ENCODE measurements around the gene UGCG. TPM values are rescaled to one million over a fixed set of nuclear protein-coding genes. Genes with fewer than 3 reads are reported as not detected.
A peak's percentile ranks its signal among the peaks of the same experiment; 100 is the strongest.

The UGCG gene
- total and polyA plus RNA-seq, 2 donors (not counting 1 experiment from before 2014, with no cell fraction given): 143 to 260 TPM

DNA sequence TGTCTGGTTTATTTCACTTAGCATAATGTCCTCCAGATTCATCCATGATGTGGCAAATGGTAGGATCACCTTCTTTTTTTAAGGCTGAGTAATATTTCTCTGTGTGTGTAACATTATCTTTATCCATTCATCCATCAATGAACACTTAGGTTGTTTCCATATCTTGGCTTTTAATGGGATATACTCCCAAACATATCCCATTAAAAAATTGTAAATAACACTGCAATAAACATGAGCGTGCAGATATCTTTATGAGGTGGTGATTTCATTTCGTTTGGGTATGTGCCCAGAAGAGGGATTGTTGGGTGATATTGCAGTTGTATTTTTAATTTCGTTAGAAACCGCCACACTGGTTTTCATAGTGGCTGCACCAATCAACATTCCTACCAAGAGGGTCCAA is 36.2 kb upstream of the UGCG start:
- H3K36me3 ChIP-seq (ENCODE audit: control insufficient read depth, insufficient read depth, low read length): no peaks in the 10 kb centered on the region
- no peaks in the 10 kb centered on the region for H3K27me3 ChIP-seq (ENCODE audit: control insufficient read depth, insufficient read depth, low read length)
- no peak overlapping the region for H3K9ac ChIP-seq (ENCODE audit: insufficient read depth, low read length)
- no peak overlapping the region for H2AFZ ChIP-seq (ENCODE audit: low read length)
- H3K9me3 ChIP-seq (ENCODE audit: control insufficient read depth, insufficient read depth, low read depth, low read length): no peaks in the 10 kb centered on the region
- H3K4me3 ChIP-seq (replicated peaks in 1 of 4; ENCODE audit: control extremely low read depth in 1 of 4, insufficient read depth in 1 of 4, low read depth in 3 of 4, low read length in 4 of 4): no peak overlapping the region
- H4K20me1 ChIP-seq (ENCODE audit: control insufficient read depth, extremely low read depth, insufficient read depth, low read length): no peaks in the 10 kb centered on the region
- H3K4me2 ChIP-seq (ENCODE audit: extremely low read depth, insufficient read depth, low read length): no peak overlapping the region
- TF ChIP-seq EZH2 (IDR thresholded peaks at IDR 0.05; ENCODE audit: low read length, missing control alignments): no peak
- TF ChIP-seq, protein P1, sequence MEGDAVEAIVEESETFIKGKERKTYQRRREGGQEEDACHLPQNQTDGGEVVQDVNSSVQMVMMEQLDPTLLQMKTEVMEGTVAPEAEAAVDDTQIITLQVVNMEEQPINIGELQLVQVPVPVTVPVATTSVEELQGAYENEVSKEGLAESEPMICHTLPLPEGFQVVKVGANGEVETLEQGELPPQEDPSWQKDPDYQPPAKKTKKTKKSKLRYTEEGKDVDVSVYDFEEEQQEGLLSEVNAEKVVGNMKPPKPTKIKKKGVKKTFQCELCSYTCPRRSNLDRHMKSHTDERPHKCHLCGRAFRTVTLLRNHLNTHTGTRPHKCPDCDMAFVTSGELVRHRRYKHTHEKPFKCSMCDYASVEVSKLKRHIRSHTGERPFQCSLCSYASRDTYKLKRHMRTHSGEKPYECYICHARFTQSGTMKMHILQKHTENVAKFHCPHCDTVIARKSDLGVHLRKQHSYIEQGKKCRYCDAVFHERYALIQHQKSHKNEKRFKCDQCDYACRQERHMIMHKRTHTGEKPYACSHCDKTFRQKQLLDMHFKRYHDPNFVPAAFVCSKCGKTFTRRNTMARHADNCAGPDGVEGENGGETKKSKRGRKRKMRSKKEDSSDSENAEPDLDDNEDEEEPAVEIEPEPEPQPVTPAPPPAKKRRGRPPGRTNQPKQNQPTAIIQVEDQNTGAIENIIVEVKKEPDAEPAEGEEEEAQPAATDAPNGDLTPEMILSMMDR (conservative IDR thresholded peaks at IDR 0.05 in 1 of 2, IDR thresholded peaks at IDR 0.05 in 1 of 2; ENCODE audit: low read depth in 1 of 2, low read length in 2 of 2): no peak
- no peaks in the 10 kb centered on the region for H3K4me1 ChIP-seq (ENCODE audit: control insufficient read depth, extremely low read depth, insufficient read depth, low read length)
- DNase-seq (ENCODE audit: low read depth in 2 of 2): no peak
- H3K79me2 ChIP-seq (ENCODE audit: control insufficient read depth, insufficient read depth, low read length): no peaks in the 10 kb centered on the region
- H3K27ac ChIP-seq (ENCODE audit: insufficient read depth, low read length): no peak overlapping the region

DNA sequence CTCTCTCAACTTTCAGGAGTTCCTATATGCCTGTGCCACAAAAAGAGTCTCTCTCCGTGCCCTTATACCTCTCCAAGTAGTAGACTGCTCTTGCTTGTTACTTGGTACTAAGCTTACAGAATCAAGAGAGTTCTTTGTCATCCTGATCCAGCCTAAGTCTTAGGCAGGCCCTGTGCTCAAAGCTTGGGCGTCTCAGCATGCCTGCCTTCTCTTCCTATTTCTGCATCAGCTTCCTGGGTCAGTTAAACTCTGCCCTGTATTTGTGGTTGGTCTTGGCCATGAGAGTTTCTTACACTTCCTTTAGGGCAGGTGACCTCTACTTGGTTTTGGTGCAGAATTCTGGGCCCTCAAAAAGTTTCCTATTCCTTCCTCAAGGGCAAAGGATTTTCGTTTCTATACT is 33.0 kb upstream of the UGCG start:
- Histone ChIP-seq H3K4me1 (ENCODE audit: control insufficient read depth, extremely low read depth, insufficient read depth, low read length) (no peaks in the 10 kb centered on the region), H4K20me1 (ENCODE audit: control insufficient read depth, extremely low read depth, insufficient read depth, low read length) (no peaks in the 10 kb centered on the region), H3K9ac (ENCODE audit: insufficient read depth, low read length) (no peak overlapping the region), H3K36me3 (ENCODE audit: control insufficient read depth, insufficient read depth, low read length) (no peaks in the 10 kb centered on the region), H3K79me2 (ENCODE audit: control insufficient read depth, insufficient read depth, low read length) (no peaks in the 10 kb centered on the region), H3K27me3 (ENCODE audit: control insufficient read depth, insufficient read depth, low read length) (no peaks in the 10 kb centered on the region), H2AFZ (ENCODE audit: low read length) (no peak overlapping the region), H3K27ac (ENCODE audit: insufficient read depth, low read length) (no peak overlapping the region), H3K9me3 (ENCODE audit: control insufficient read depth, insufficient read depth, low read depth, low read length) (no peaks in the 10 kb centered on the region), H3K4me2 (ENCODE audit: extremely low read depth, insufficient read depth, low read length) (no peak overlapping the region), H3K4me3 (replicated peaks in 1 of 4; ENCODE audit: control extremely low read depth in 1 of 4, insufficient read depth in 1 of 4, low read depth in 3 of 4, low read length in 4 of 4) (no peak overlapping the region)
- TF ChIP-seq EZH2 (IDR thresholded peaks at IDR 0.05; ENCODE audit: low read length, missing control alignments): no peak
- TF ChIP-seq, protein P1 (conservative IDR thresholded peaks at IDR 0.05 in 1 of 2, IDR thresholded peaks at IDR 0.05 in 1 of 2; ENCODE audit: low read depth in 1 of 2, low read length in 2 of 2): no peak
- no peak for DNase-seq (ENCODE audit: low read depth in 2 of 2)

DNA sequence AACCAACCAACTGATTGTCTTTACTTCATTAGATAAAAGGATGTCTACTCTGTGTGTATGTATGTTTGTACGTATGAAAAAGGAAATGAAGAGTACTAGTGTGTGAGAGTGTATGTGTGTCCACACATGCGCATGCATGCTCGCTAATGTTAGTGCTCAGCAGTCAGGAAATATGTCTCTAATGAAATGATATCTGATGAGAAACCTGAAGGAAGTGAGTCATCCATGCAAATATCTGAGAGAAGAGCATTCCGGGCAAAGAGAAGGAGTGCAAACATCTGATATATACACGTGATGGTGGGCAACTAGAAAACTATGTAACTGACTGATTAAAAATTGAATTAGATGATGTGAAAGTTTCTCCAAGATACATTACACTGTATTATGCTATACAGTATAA is 29.6 kb upstream of the UGCG start:
- Histone ChIP-seq H3K36me3 (ENCODE audit: control insufficient read depth, insufficient read depth, low read length) (no peaks in the 10 kb centered on the region), H2AFZ (ENCODE audit: low read length) (peak overlapping the region; percentile 27), H3K79me2 (ENCODE audit: control insufficient read depth, insufficient read depth, low read length) (no peaks in the 10 kb centered on the region), H3K9ac (ENCODE audit: insufficient read depth, low read length) (no peak overlapping the region), H3K4me2 (ENCODE audit: extremely low read depth, insufficient read depth, low read length) (peak overlapping the region; percentile 8), H3K4me3 (replicated peaks in 1 of 4; ENCODE audit: control extremely low read depth in 1 of 4, insufficient read depth in 1 of 4, low read depth in 3 of 4, low read length in 4 of 4) (no peak overlapping the region), H3K27ac (ENCODE audit: insufficient read depth, low read length) (no peak overlapping the region), H3K27me3 (ENCODE audit: control insufficient read depth, insufficient read depth, low read length) (no peaks in the 10 kb centered on the region), H3K4me1 (ENCODE audit: control insufficient read depth, extremely low read depth, insufficient read depth, low read length) (no peaks in the 10 kb centered on the region), H3K9me3 (ENCODE audit: control insufficient read depth, insufficient read depth, low read depth, low read length) (no peaks in the 10 kb centered on the region), H4K20me1 (ENCODE audit: control insufficient read depth, extremely low read depth, insufficient read depth, low read length) (no peaks in the 10 kb centered on the region)
- DNase-seq (ENCODE audit: low read depth in 2 of 2): peak; percentile 54 to 86
- TF ChIP-seq, protein P1 (conservative IDR thresholded peaks at IDR 0.05 in 1 of 2, IDR thresholded peaks at IDR 0.05 in 1 of 2; ENCODE audit: low read depth in 1 of 2, low read length in 2 of 2): no peak
- TF ChIP-seq EZH2 (IDR thresholded peaks at IDR 0.05; ENCODE audit: low read length, missing control alignments): no peak

Data from fibroblast of lung (primary cell).